Left lobe of liver (tissue), 2 donors: ENCODE measurements around the gene IGLL1. TPM values are rescaled to one million over a fixed set of nuclear protein-coding genes. Genes with fewer than 3 reads are reported as not detected.
A peak's percentile ranks its signal among the peaks of the same experiment; 100 is the strongest.
"Not testable (repeated sequence)": the region's sequence is repeated elsewhere in the genome, so short reads cannot be mapped to it uniquely, and the experiment has no call there.

ENCODE experiments used
- ATAC-seq: fragments of 200-7000 bp; cut with Tn5 transposase; one replicate; pipeline ENCODE4 v1.9.1; 2020; ENCODE audit warnings: mild to moderate bottlenecking, moderate library complexity
- DNase-seq: peaks from one replicate; pipeline ENCODE4 v3.0.0-alpha.2; 2020; ENCODE audit warnings: low spot score
- total RNA-seq: library from RNA; stranded (reverse); gene quantifications from one replicate; pipeline ENCODE4 v1.2.1, GENCODE V29; 2021
- donor health status: DM: no; HTN: no; CAD: no; lungs with moderate emphysema.
- donor health status: DM: no; HTN: yes; CAD: no.

The IGLL1 gene
- total RNA-seq, 1 donor from 2014 or later, result not detected

GRCh38 chr22:23564276-23564675 is 15.8 kb downstream of the IGLL1 start:
- ATAC-seq (no peak), DNase-seq (no peak)

GRCh38 chr22:23563111-23563510 is 17.0 kb downstream of the IGLL1 start:
- ATAC-seq, result no peak
- DNase-seq, result peak; percentile 14

- ATAC-seq, result no peak
Measured at GRCh38 chr22:23562186-23562585, 17.9 kb downstream of the IGLL1 start.

GRCh38 chr22:23561025-23561510 is 19.0 kb downstream of the IGLL1 start:
- DNase-seq, result peak; percentile 12
- not testable (repeated sequence) for ATAC-seq

More at GRCh38 chr22:23562186-23562585, 17.9 kb downstream of the IGLL1 start:
- DNase-seq, result peak; percentile 32

GRCh38 chr22:23560215-23560614 is 19.9 kb downstream of the IGLL1 start:
- DNase-seq, ATAC-seq: not testable (repeated sequence)

- DNase-seq, result no peak
- ATAC-seq, result no peak
Measured at GRCh38 chr22:23557467-23557866, 22.6 kb downstream of the IGLL1 start.

- peak; percentile 33 for DNase-seq
- no peak for ATAC-seq
Measured at GRCh38 chr22:23557036-23557435, 23.1 kb downstream of the IGLL1 start.

- ATAC-seq, result no peak
Measured at GRCh38 chr22:23556026-23556620, 24.0 kb downstream of the IGLL1 start.

GRCh38 chr22:23555118-23555517 is 25.0 kb downstream of the IGLL1 start:
- ATAC-seq (no peak), DNase-seq (no peak)

More at GRCh38 chr22:23556026-23556620, 24.0 kb downstream of the IGLL1 start:
- DNase-seq, result peak; percentile 33

GRCh38 chr22:23553924-23554870 is 25.9 kb downstream of the IGLL1 start:
- DNase-seq, result peak; percentile 21
- ATAC-seq, result no peak

- ATAC-seq (no peak), DNase-seq (peak; percentile 21)
Measured at GRCh38 chr22:23553438-23553837, 26.7 kb downstream of the IGLL1 start.

GRCh38 chr22:23552573-23552972 is 27.5 kb downstream of the IGLL1 start:
- no peak for DNase-seq
- no peak for ATAC-seq

- DNase-seq (no peak), ATAC-seq (no peak)
Measured at GRCh38 chr22:23551385-23551784, 28.7 kb downstream of the IGLL1 start.

- DNase-seq (no peak), ATAC-seq (no peak)
Measured at GRCh38 chr22:23550049-23550650, 29.9 kb downstream of the IGLL1 start.

GRCh38 chr22:23549198-23549595 is 30.9 kb downstream of the IGLL1 start:
- peak; percentile 33 for DNase-seq
- no peak for ATAC-seq

GRCh38 chr22:23548501-23549197 is 31.4 kb downstream of the IGLL1 start:
- DNase-seq (peak; percentile 16), ATAC-seq (no peak)

- no peak for ATAC-seq
- peak; percentile 15 for DNase-seq
Measured at GRCh38 chr22:23547818-23548500, 32.1 kb downstream of the IGLL1 start.

- peak; percentile 16 for DNase-seq
Measured at GRCh38 chr22:23547382-23547781, 32.7 kb downstream of the IGLL1 start.

GRCh38 chr22:23544852-23545251 is 35.2 kb downstream of the IGLL1 start:
- DNase-seq, result no peak
- no peak for ATAC-seq

More at GRCh38 chr22:23547382-23547781, 32.7 kb downstream of the IGLL1 start:
- not testable (repeated sequence) for ATAC-seq

- ATAC-seq, DNase-seq: not testable (repeated sequence)
Measured at GRCh38 chr22:23543506-23544000, 36.5 kb downstream of the IGLL1 start.
